PC-3 (cell line): ENCODE results near the gene IFT122. TPM values are rescaled to one million over a fixed set of nuclear protein-coding genes. Genes with fewer than 3 reads are reported as not detected.
A peak's percentile ranks its signal among the peaks of the same experiment; 100 is the strongest.
"Not testable (repeated sequence)": the region's sequence is repeated elsewhere in the genome, so short reads cannot be mapped to it uniquely, and the experiment has no call there.

Experiments used
- ATAC-seq: fragments of 200-7000 bp; cut with Tn5 transposase; 2 replicates; pipeline ENCODE4 v1.9.1; 2020; ENCODE audit warnings: mild to moderate bottlenecking, moderate library complexity
- BruUV-seq: library from RNA; stranded (reverse); fragments of 400-500 nt; replicated peaks from 2 replicates; lab custom pipeline; 2021; lab: Mats Ljungman, UMichigan
- CTCF ChIA-PET: fragments of 300-600 bp; sonication (Branson Sonifier 250); formaldehyde crosslinking; loops from one replicate; lab custom pipeline; 2022; ENCODE audit warnings: antibody characterized with exemption; lab: Charles Lee
- POLR2A ChIA-PET: fragments of 300-600 bp; sonication (Branson Sonifier 250); formaldehyde crosslinking; loops from one replicate; lab custom pipeline; 2022; ENCODE audit warnings: antibody characterized with exemption; ENCODE audit not compliant: unreplicated experiment; lab: Charles Lee
- DNase-seq: peaks from one replicate; pipeline ENCODE4 v3.0.0-alpha.2; 2015
- H2AFZ ChIP-seq: fragments of 300-600 bp; sonication (generic); 2 replicates; pipeline ENCODE4 v1.6.0; 2016; ENCODE audit warnings: antibody characterized with exemption, low read length
- H3F3A ChIP-seq: fragments of 300-600 bp; sonication (generic); one replicate; pipeline ENCODE4 v1.6.0; 2017; ENCODE audit warnings: antibody characterized with exemption, low read length, control low read depth, mild to moderate bottlenecking; ENCODE audit not compliant: unreplicated experiment
- H3K27ac ChIP-seq: fragments of 300-600 bp; sonication (generic); 2 replicates; pipeline ENCODE4 v1.5.1; 2016; ENCODE audit warnings: mild to moderate bottlenecking, low read length
- H3K27me3 ChIP-seq: fragments of 300-600 bp; sonication (generic); 2 replicates; pipeline ENCODE4 v1.6.1; 2016; ENCODE audit warnings: low read length, mixed read lengths
- H3K36me3 ChIP-seq: fragments of 300-600 bp; sonication (generic); 2 replicates; pipeline ENCODE4 v1.6.1; 2016; ENCODE audit warnings: low read depth, mixed run types, low read length, mixed read lengths
- H3K4me1 ChIP-seq: fragments of 300-600 bp; sonication (generic); 2 replicates; pipeline ENCODE4 v1.5.1; 2016; ENCODE audit warnings: low read length; ENCODE audit not compliant: insufficient read depth
- H3K4me2 ChIP-seq: fragments of 300-600 bp; sonication (generic); 2 replicates; pipeline ENCODE4 v1.6.0; 2016; ENCODE audit warnings: low read length
- H3K4me3 ChIP-seq: fragments of 300-600 bp; sonication (generic); 2 replicates; pipeline ENCODE4 v1.5.1; 2016; ENCODE audit warnings: mild to moderate bottlenecking, low read length, mixed read lengths
- H3K79me2 ChIP-seq: fragments of 300-600 bp; sonication (generic); 2 replicates; pipeline ENCODE4 v1.6.1; 2017; ENCODE audit warnings: low read length, mixed read lengths
- H3K9ac ChIP-seq: fragments of 300-600 bp; sonication (generic); 2 replicates; pipeline ENCODE4 v1.6.0; 2016; ENCODE audit warnings: mild to moderate bottlenecking, low read length
- H3K9me2 ChIP-seq: fragments of 300-600 bp; sonication (generic); replicated peaks from 2 replicates; pipeline ENCODE4 v1.6.1; 2016; ENCODE audit warnings: mixed run types, low read length, mixed read lengths
- H3K9me3 ChIP-seq: fragments of 300-600 bp; sonication (generic); 2 replicates; pipeline ENCODE4 v1.6.1; 2016; ENCODE audit warnings: low read length, mixed read lengths
- H4K20me1 ChIP-seq: fragments of 300-600 bp; sonication (generic); 2 replicates; pipeline ENCODE4 v1.6.1; 2016; ENCODE audit warnings: low read length, mixed read lengths
- CTCF ChIP-seq: fragments of 300-600 bp; sonication (generic); conservative IDR thresholded peaks from 2 replicates; pipeline ENCODE4 v1.5.1; 2017; ENCODE audit warnings: antibody characterized with exemption, low read depth, mild to moderate bottlenecking, low read length
- EZH2 ChIP-seq: fragments of 300-600 bp; sonication (generic); IDR thresholded peaks from one replicate; pipeline ENCODE4 v1.6.1; 2017; ENCODE audit warnings: antibody characterized with exemption, mild to moderate bottlenecking, low read length; ENCODE audit not compliant: unreplicated experiment
- EZH2phosphoT487 ChIP-seq: fragments of 300-600 bp; sonication (generic); IDR thresholded peaks from 2 replicates; pipeline ENCODE4 v1.6.1; 2018; ENCODE audit warnings: mild to moderate bottlenecking, antibody characterized with exemption, low read length, borderline replicate concordance
- intact Hi-C: fragments of 100-400 bp; cut with micrococcal nuclease; formaldehyde crosslinking; loops from 2 replicates; pipeline ENCODE4 v1.9.0; 2023
- total RNA-seq: library from RNA; depleted of rRNA; stranded (reverse); fragments of >200 nt; gene quantifications from 2 replicates; pipeline ENCODE4 v1.2.3, GENCODE V29; 2014

The IFT122 gene
- total RNA-seq, 1 experiment from 2014 or later, result 10.2 TPM

DNA sequence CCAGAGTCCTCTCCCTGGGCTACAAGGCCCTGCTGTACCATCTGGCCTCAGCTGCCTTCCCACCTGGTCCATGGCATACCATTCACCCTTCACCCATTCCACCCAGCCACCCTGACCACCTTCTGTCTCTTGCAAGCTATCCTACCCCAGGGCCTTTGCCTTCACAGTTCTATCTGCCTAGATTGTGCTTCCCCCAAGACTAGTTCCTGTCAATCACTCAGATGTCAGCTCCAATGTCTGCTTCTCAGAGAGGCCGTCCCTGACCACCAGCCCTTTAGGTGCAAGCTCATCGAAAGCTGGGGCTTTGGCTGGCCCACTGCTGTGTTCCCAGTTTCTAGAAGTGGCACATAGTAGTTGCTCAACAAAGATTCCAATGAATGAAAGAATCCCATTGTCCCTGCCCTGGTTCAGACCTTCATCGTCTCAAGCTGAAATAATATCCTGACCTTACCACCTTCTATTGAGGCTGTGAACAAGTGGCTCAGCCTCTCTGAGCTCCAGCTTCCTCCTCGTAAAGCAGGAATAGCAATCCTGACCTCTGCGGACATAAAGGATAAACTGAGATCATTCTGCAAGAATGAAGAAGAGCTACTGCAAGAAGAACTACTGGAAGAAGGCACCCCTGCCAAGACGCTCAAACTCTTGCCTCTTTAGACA lies 27.4 kb upstream of the IFT122 start:
- TF ChIP-seq EZH2 (no peak), CTCF (no peak), EZH2phosphoT487 (no peak)
- H3K9me2 ChIP-seq, result no peaks in the 10 kb centered on the region
- no peaks in the 10 kb centered on the region for H3K36me3 ChIP-seq
- H3F3A ChIP-seq, result no peaks in the 10 kb centered on the region
- H3K4me2 ChIP-seq, result no peak overlapping the region
- H3K27me3 ChIP-seq, result no peaks in the 10 kb centered on the region
- no peaks in the 10 kb centered on the region for H3K79me2 ChIP-seq
- no peak overlapping the region for H2AFZ ChIP-seq
- no peaks in the 10 kb centered on the region for H3K9me3 ChIP-seq
- H3K27ac ChIP-seq, result peak overlapping the region; percentile 90
- POLR2A ChIA-PET, result no interaction called here
- intact Hi-C loops, result no loop called here
- DNase-seq, result no peak
- CTCF ChIA-PET, result no interaction called here
- no peak for ATAC-seq
- H3K4me1 ChIP-seq, result peaks cover 21% of the 10 kb centered on the region; the same call in 1 of the 2 replicates
- BruUV-seq, result no TSS peak
- no peak overlapping the region for H3K4me3 ChIP-seq
- H3K9ac ChIP-seq, result no peak overlapping the region
- H4K20me1 ChIP-seq, result no peaks in the 10 kb centered on the region

DNA sequence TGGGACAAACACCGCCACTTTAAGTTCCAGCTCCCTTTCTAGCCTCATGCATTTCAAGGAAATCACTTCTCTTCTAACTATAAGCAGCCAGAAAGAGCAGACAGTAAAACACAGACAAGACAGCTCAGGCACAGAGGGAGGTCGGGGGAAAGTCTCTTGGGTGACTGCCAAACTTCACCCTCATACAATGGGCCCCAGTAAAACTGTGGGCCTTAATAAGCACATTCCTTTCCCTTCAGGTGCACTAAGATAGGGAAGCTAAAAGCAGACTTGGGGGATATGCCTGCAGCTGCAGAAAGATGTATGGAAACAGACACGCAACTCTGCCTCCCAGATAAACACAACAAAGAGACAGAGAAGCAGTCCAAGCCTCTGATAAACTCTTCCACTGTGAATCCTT lies 26.8 kb upstream of the IFT122 start:
- BruUV-seq, H3K36me3 ChIP-seq, ATAC-seq, H3F3A ChIP-seq, H3K4me3 ChIP-seq, H2AFZ ChIP-seq, H4K20me1 ChIP-seq, DNase-seq, H3K9me3 ChIP-seq, H3K27me3 ChIP-seq, H3K9me2 ChIP-seq, CTCF ChIA-PET, POLR2A ChIA-PET, intact Hi-C loops, H3K79me2 ChIP-seq: not testable (repeated sequence)
- H3K9ac ChIP-seq, result peak overlapping the region; percentile 46; the same call in 1 of the 2 replicates
- H3K4me1 ChIP-seq, result peaks cover 21% of the 10 kb centered on the region; the same call in 1 of the 2 replicates
- H3K4me2 ChIP-seq, result 0 out of 2 replicates have a peak overlapping the region, but pooled peaks have one; percentile 41
- peak overlapping the region; percentile 90 for H3K27ac ChIP-seq

GRCh38 chr3:129413687-129414506 lies 26.1 kb upstream of the IFT122 start:
- Histone ChIP-seq H3K9me2 (no peaks in the 10 kb centered on the region), H2AFZ (no peak overlapping the region), H3K27me3 (no peaks in the 10 kb centered on the region), H3K4me1 (peaks cover 21% of the 10 kb centered on the region; the same call in 1 of the 2 replicates), H3K4me2 (peak overlapping the region; percentile 45), H3K36me3 (no peaks in the 10 kb centered on the region), H3F3A (no peaks in the 10 kb centered on the region), H4K20me1 (no peaks in the 10 kb centered on the region), H3K27ac (peak overlapping the region; percentile 90), H3K9ac (peak overlapping the region; percentile 60), H3K9me3 (no peaks in the 10 kb centered on the region), H3K4me3 (no peak overlapping the region), H3K79me2 (no peaks in the 10 kb centered on the region)
- intact Hi-C loops, result no loop called here
- CTCF ChIA-PET, result no interaction called here
- ATAC-seq (peak; percentile 84), DNase-seq (peak; percentile 78)
- no TSS peak for BruUV-seq
- no peak for TF ChIP-seq EZH2
- no peak for TF ChIP-seq CTCF
- TF ChIP-seq EZH2phosphoT487, result no peak
- POLR2A ChIA-PET, result no interaction called here
